H1 (cell line): ENCODE results near the gene KCNG3. TPM values are rescaled to one million over a fixed set of nuclear protein-coding genes. Genes with fewer than 3 reads are reported as not detected.

Experiments used
- CTCF ChIA-PET: fragments of 300-600 bp; sonication (Branson Sonifier 250); formaldehyde crosslinking; loops from one replicate; lab custom pipeline; 2021; ENCODE audit not compliant: partially characterized antibody; lab: Charles Lee
- POLR2A ChIA-PET: fragments of 300-600 bp; sonication (Branson Sonifier 250); formaldehyde crosslinking; loops from one replicate; lab custom pipeline; 2021; ENCODE audit warnings: inconsistent platforms; ENCODE audit not compliant: partially characterized antibody; lab: Charles Lee
- DNase-seq, 2 experiments: peaks; one replicate each; pipeline versions ENCODE4 v3.0.0 to v3.0.0-alpha.2; 2010 to 2022; ENCODE audit warnings: low spot score in 2 of 2, low read depth in 1 of 2, mixed read lengths in 1 of 2
- FAIRE-seq: peaks from 2 replicates; lab custom pipeline; 2011; peaks lifted over from hg19 to GRCh38; lab: Jason Lieb, UNC
- H2AFZ ChIP-seq: 2 replicates; pipeline ENCODE4 v1.8.1; 2012; ENCODE audit warnings: low read length, inconsistent platforms
- H2AK5ac ChIP-seq: 2 replicates; pipeline ENCODE4 v1.6.1; 2013; ENCODE audit warnings: low read depth, low read length
- H2BK120ac ChIP-seq: replicated peaks from 2 replicates; pipeline ENCODE3; 2013; ENCODE audit warnings: low read depth, low read length, inconsistent platforms
- H2BK12ac ChIP-seq: 2 replicates; pipeline ENCODE4 v1.6.1; 2013; ENCODE audit warnings: low read depth, low read length
- H2BK15ac ChIP-seq: 2 replicates; pipeline ENCODE4 v1.6.1; 2013; ENCODE audit warnings: low read length
- H2BK20ac ChIP-seq: 2 replicates; pipeline ENCODE4 v1.6.1; 2013; ENCODE audit warnings: low read length
- H2BK5ac ChIP-seq: 2 replicates; pipeline ENCODE4 v1.6.1; 2013; ENCODE audit warnings: low read depth, low read length
- H3K14ac ChIP-seq: 2 replicates; pipeline ENCODE4 v1.6.1; 2013; ENCODE audit warnings: inconsistent platforms; ENCODE audit not compliant: insufficient read length
- H3K18ac ChIP-seq: 2 replicates; pipeline ENCODE4 v1.6.1; 2013; ENCODE audit warnings: low read length; ENCODE audit errors: extremely low read depth
- H3K23ac ChIP-seq: 2 replicates; pipeline ENCODE4 v1.6.1; 2013; ENCODE audit warnings: inconsistent platforms; ENCODE audit not compliant: insufficient read length
- H3K23me2 ChIP-seq: 2 replicates; pipeline ENCODE4 v1.6.1; 2013; ENCODE audit warnings: low read depth, low read length
- H3K27ac ChIP-seq: 2 replicates; pipeline ENCODE4 v1.6.1; 2011; ENCODE audit warnings: low read depth, low read length, inconsistent platforms
- H3K27me3 ChIP-seq, 4 experiments: replicated peaks in 1 of 4; 1 replicate in 1 of 4; 2 replicates in 3 of 4; pipeline versions ENCODE4 v1.6.1 to v1.8.1; 2011 to 2013; ENCODE audit warnings: low read length in 3 of 4, mild to moderate bottlenecking in 3 of 4, inconsistent platforms in 2 of 4, mixed read lengths in 2 of 4, moderate library complexity in 1 of 4; ENCODE audit not compliant: control insufficient read depth in 3 of 4, insufficient read depth in 3 of 4; ENCODE audit errors: extremely low read depth in 1 of 4
- H3K36me3 ChIP-seq, 4 experiments: 2 replicates each; pipeline versions ENCODE4 v1.6.1 to v1.8.1; 2011 to 2013; ENCODE audit warnings: mild to moderate bottlenecking in 4 of 4, low read length in 3 of 4, moderate library complexity in 2 of 4, control low read depth in 1 of 4, inconsistent platforms in 1 of 4; ENCODE audit not compliant: insufficient read depth in 4 of 4, control insufficient read depth in 2 of 4
- H3K4ac ChIP-seq: replicated peaks from 2 replicates; pipeline ENCODE3; 2013; ENCODE audit warnings: low read length, low read depth, mixed read lengths, inconsistent platforms; ENCODE audit not compliant: insufficient read length
- H3K4me1 ChIP-seq, 4 experiments: replicated peaks in 1 of 4; 1 replicate in 1 of 4; 2 replicates in 3 of 4; pipeline versions ENCODE4 v1.6.1 to v1.8.1; 2011 to 2013; ENCODE audit warnings: low read length in 3 of 4, inconsistent platforms in 2 of 4, mixed read lengths in 1 of 4; ENCODE audit not compliant: insufficient read depth in 4 of 4, control insufficient read depth in 3 of 4
- H3K4me2 ChIP-seq, 2 experiments: 2 replicates each; pipeline versions ENCODE4 v1.6.1 to v1.8.1; 2011 to 2013; ENCODE audit warnings: low read depth in 2 of 2, low read length in 2 of 2, control low read depth in 1 of 2, inconsistent platforms in 1 of 2, mild to moderate bottlenecking in 1 of 2; ENCODE audit not compliant: insufficient read depth in 1 of 2
- H3K4me3 ChIP-seq, 4 experiments: fragments of 200-600, 300-600 bp in 1 of 4; sonication (generic), shearing (Covaris generic), sonication (Bioruptor Twin) in 1 of 4; 2 replicates each; pipeline versions ENCODE4 v1.5.1 to v1.8.1; 2011 to 2016; ENCODE audit warnings: low read length in 4 of 4, low read depth in 3 of 4, control low read depth in 2 of 4, inconsistent platforms in 2 of 4, mild to moderate bottlenecking in 2 of 4, mixed read lengths in 1 of 4, moderate library complexity in 1 of 4; ENCODE audit not compliant: insufficient read depth in 2 of 4; ENCODE audit errors: extremely low read depth in 1 of 4
- H3K56ac ChIP-seq: replicated peaks from 2 replicates; pipeline ENCODE3; 2013; ENCODE audit warnings: low read depth, mild to moderate bottlenecking, mixed read lengths, low read length, inconsistent platforms; ENCODE audit not compliant: insufficient read length
- H3K79me1 ChIP-seq: 2 replicates; pipeline ENCODE4 v1.6.1; 2013; ENCODE audit warnings: low read depth, low read length, control low read depth
- H3K79me2 ChIP-seq, 2 experiments: 2 replicates each; pipeline versions ENCODE4 v1.6.1 to v1.8.1; 2012 to 2013; ENCODE audit warnings: low read length in 2 of 2, mild to moderate bottlenecking in 2 of 2, inconsistent platforms in 1 of 2; ENCODE audit not compliant: insufficient read depth in 2 of 2, control insufficient read depth in 1 of 2
- H3K9ac ChIP-seq, 4 experiments: replicated peaks in 1 of 4; 1 replicate in 1 of 4; 2 replicates in 3 of 4; pipeline versions ENCODE4 v1.6.1 to v1.8.1; 2011 to 2013; ENCODE audit warnings: low read depth in 3 of 4, low read length in 3 of 4, control low read depth in 2 of 4, mild to moderate bottlenecking in 2 of 4, moderate library complexity in 2 of 4, inconsistent platforms in 1 of 4; ENCODE audit errors: extremely low read depth in 1 of 4
- H3K9me3 ChIP-seq, 2 experiments: 2 replicates each; pipeline versions ENCODE4 v1.6.1 to v1.8.1; 2012 to 2013; ENCODE audit warnings: mild to moderate bottlenecking in 2 of 2, moderate library complexity in 2 of 2, control low read depth in 1 of 2, inconsistent platforms in 1 of 2, low read depth in 1 of 2, low read length in 1 of 2, mixed read lengths in 1 of 2; ENCODE audit not compliant: insufficient read depth in 2 of 2
- H4K20me1 ChIP-seq, 2 experiments: replicated peaks in 1 of 2; 2 replicates each; pipeline versions ENCODE3 to v1.8.1; 2011 to 2013; ENCODE audit warnings: inconsistent platforms in 2 of 2, low read length in 2 of 2, mild to moderate bottlenecking in 1 of 2; ENCODE audit not compliant: insufficient read depth in 2 of 2, control insufficient read depth in 1 of 2
- H4K5ac ChIP-seq: 2 replicates; pipeline ENCODE4 v1.6.1; 2013; ENCODE audit warnings: low read length, low read depth, mixed read lengths, inconsistent platforms; ENCODE audit not compliant: insufficient read length
- H4K8ac ChIP-seq: 2 replicates; pipeline ENCODE4 v1.8.0; 2013; ENCODE audit warnings: mild to moderate bottlenecking, moderate library complexity, low read length, inconsistent platforms; ENCODE audit not compliant: insufficient read depth; ENCODE audit errors: extremely low read depth
- H4K91ac ChIP-seq: replicated peaks from 2 replicates; pipeline ENCODE3; 2013; ENCODE audit warnings: low read length, mixed read lengths, inconsistent platforms; ENCODE audit not compliant: insufficient read length
- CBX5 ChIP-seq: fragments of 300-800, 300-1000 bp; sonication (generic); IDR thresholded peaks from 2 replicates; pipeline ENCODE4 v1.7.1; 2016; ENCODE audit warnings: antibody characterized with exemption, low read length, low read depth
- CHD1 ChIP-seq: IDR thresholded peaks from 2 replicates; pipeline ENCODE4 v1.6.1; 2012; ENCODE audit warnings: low read depth, low read length, improper control_type of control experiment
- CHD2 ChIP-seq: IDR thresholded peaks from 2 replicates; pipeline ENCODE4 v1.6.1; 2012; ENCODE audit warnings: low read length, improper control_type of control experiment
- E2F6 ChIP-seq: IDR thresholded peaks from 2 replicates; pipeline ENCODE4 v1.6.1; 2012; ENCODE audit warnings: inconsistent platforms
- EZH2 ChIP-seq: fragments of 200-600 bp; sonication (generic); IDR thresholded peaks from 2 replicates; pipeline ENCODE4 v1.7.1; 2012; ENCODE audit warnings: low read depth, mild to moderate bottlenecking, moderate library complexity, low read length, inconsistent platforms; ENCODE audit not compliant: severe bottlenecking
- GABPA ChIP-seq: IDR thresholded peaks from 2 replicates; pipeline ENCODE4 v1.6.1; 2011; ENCODE audit warnings: mild to moderate bottlenecking, low read length, moderate library complexity, borderline replicate concordance; ENCODE audit not compliant: insufficient read depth
- NRF1 ChIP-seq: IDR thresholded peaks from 2 replicates; pipeline ENCODE4 v1.6.1; 2011; ENCODE audit warnings: mild to moderate bottlenecking, low read depth, low read length, improper control_type of control experiment
- WGBS, 2 experiments: shearing (Covaris generic) in 1 of 2; methylation state at CpG; one replicate each; pipeline versions ENCODE4 v1.1.6 to v1.1.7; 2013 to 2015; ENCODE audit warnings: low lambda C conversion rate in 2 of 2, mixed read lengths in 2 of 2, inconsistent platforms in 1 of 2, low coverage in 1 of 2, missing lambda C conversion rate in 1 of 2; ENCODE audit not compliant: insufficient replicate concordance in 2 of 2, insufficient coverage in 1 of 2, insufficient read length in 1 of 2; ENCODE audit errors: extremely low coverage in 1 of 2, missing lambda C conversion rate in 1 of 2; 5-methylcytosine and 5-hydroxymethylcytosine counted together
- long read RNA-seq, 2 experiments: library from RNA in 1 of 2; library from capped mRNA in 1 of 2; stranded (forward); transcript quantifications; one replicate each; pipeline ENCODE4 v2.0.0, GENCODE V29; 2021; ENCODE audit warnings: inconsistent platforms in 1 of 2
- polyA minus RNA-seq, 3 experiments: library from RNA; depleted of rRNA, polyadenylated mRNA; stranded (reverse); fragments of >200 nt; gene quantifications; 1 replicate in 2 of 3; 2 replicates in 1 of 3; pipeline ENCODE4 v1.2.3, GENCODE V29; 2011
- polyA plus RNA-seq, 7 experiments: library from polyadenylated mRNA; depleted of rRNA in 3 of 7; stranded (reverse) in 5 of 7; unstranded in 2 of 7; fragments of >200 nt in 5 of 7; fragments of 200-250 nt in 2 of 7; gene quantifications; 1 replicate in 5 of 7; 2 replicates in 1 of 7; 4 replicates in 1 of 7; pipeline versions ENCODE4 v1.2.1 to v1.2.3, GENCODE V29; 2011 to 2013; ENCODE audit warnings: missing spikeins in 2 of 7, mixed read lengths in 2 of 7
- total RNA-seq: library from RNA; stranded (reverse); fragmentation: NEBNext Ultra II Directional; extraction: Animal tissue kit (Norgen Biotek cat#: 25700); gene quantifications from 2 replicates; pipeline ENCODE4 v1.2.1, GENCODE V29; 2021

Gene KCNG3
- 21.3 and 22.3 TPM in 2 replicates for total RNA-seq
- 7.8 and 8.1 TPM in 2 replicates for polyA plus RNA-seq (2011; rRNA removed)
- polyA plus RNA-seq (2011; cell fraction: cytosol; rRNA removed) = 9.0 TPM
- polyA plus RNA-seq (2011; cell fraction: nucleus; rRNA removed) = 8.7 TPM
- 3.8 to 5.6 TPM (median 4.6 TPM) in 4 replicates for polyA plus RNA-seq (2012, experiment 1 of 2)
- 0.76 TPM for polyA plus RNA-seq (2012, experiment 2 of 2)
- 3.3 TPM for polyA plus RNA-seq (2013, experiment 1 of 2)
- 3.3 TPM for polyA plus RNA-seq (2013, experiment 2 of 2)
- polyA minus RNA-seq (2011; rRNA and poly(A)+ RNA removed) = 27.2 and 35.7 TPM in 2 replicates
- 33.7 TPM for polyA minus RNA-seq (2011; cell fraction: cytosol; rRNA and poly(A)+ RNA removed)
- polyA minus RNA-seq (2011; cell fraction: nucleus; rRNA and poly(A)+ RNA removed) = 59.9 TPM
- long read RNA-seq, experiment 1, partial matches to known transcripts = 0 of 11 reads
- long read RNA-seq, experiment 1, other reads (novel, unspliced or antisense) = 7 of 11 reads
- long read RNA-seq, experiment 2, partial matches to known transcripts = 0 of 8 reads
- long read RNA-seq, experiment 2, other reads (novel, unspliced or antisense) = 8 of 8 reads

GRCh38 chr2:42493468-42494354 is at the start of gene KCNG3:
TSS of gene KCNG3 (minus strand) at chr2:42493982. CDS start at chr2:42493501, 481 bp downstream.
- H3K9me3 ChIP-seq = no peaks in the 10 kb centered on the region
- no peak within 1 kb of the TSS for H2AFZ ChIP-seq
- no peaks in the 10 kb centered on the region; a peak in 1 of 7 replicates for H3K27me3 ChIP-seq
- no peak for FAIRE-seq
- peak within 1 kb of the TSS; percentile 22 to 92 (median 76) for H3K9ac ChIP-seq
- WGBS, 2 experiments = 1% methylated on average over 56 of the region's 123 CpGs; no CpG with 5 or more reads in 1 of the 2 experiments
- peak within 1 kb of the TSS; percentile 71 for H3K4ac ChIP-seq
- POLR2A ChIA-PET = interaction anchor here (0.6 to 1.8 kb wide), 10 partner anchors 8 to 133 kb away, joined by 3 to 8 read pairs (median 3); partner anchors contain the start of gene COX7A2L
- peaks cover 37 to 57% of the 10 kb centered on the region in 2 experiments for H3K79me2 ChIP-seq
- peak within 1 kb of the TSS; percentile 34; the same call in 1 of the 2 replicates for H3K27ac ChIP-seq
- no peak within 1 kb of the TSS for H2BK20ac ChIP-seq
- H4K91ac ChIP-seq = peak within 1 kb of the TSS; percentile 87
- H2BK15ac ChIP-seq = peak within 1 kb of the TSS; percentile 29; the same call in 1 of the 2 replicates
- H2BK120ac ChIP-seq = no peak within 1 kb of the TSS
- H3K4me1 ChIP-seq = peaks cover 5 to 9% (median 6%) of the 10 kb centered on the region in 4 experiments; a peak in 6 of 7 replicates
- DNase-seq = peak in 1 of 2 experiments; percentile 88
- peak within 1 kb of the TSS; percentile 87 for H4K5ac ChIP-seq
- CTCF ChIA-PET = interaction anchor here (0.6 to 1.2 kb wide), 3 partner anchors 136 to 281 kb away, joined by 3 to 4 read pairs (median 3); no protein-coding TSS in a partner anchor
- H3K18ac ChIP-seq = peak within 1 kb of the TSS; percentile 89
- H2BK5ac ChIP-seq = peak within 1 kb of the TSS; percentile 92
- peak within 1 kb of the TSS; percentile 71 to 93 for H3K4me2 ChIP-seq
- peaks cover 0 to 35% (median 0%) of the 10 kb centered on the region in 4 experiments; a peak in 2 of 8 replicates for H3K36me3 ChIP-seq
- peak within 1 kb of the TSS; percentile 91 for H2BK12ac ChIP-seq
- H3K23me2 ChIP-seq = peaks cover 32% of the 10 kb centered on the region
- H3K56ac ChIP-seq = peak within 1 kb of the TSS; percentile 84
- H3K14ac ChIP-seq = no peak within 1 kb of the TSS
- H3K79me1 ChIP-seq = peaks cover 6% of the 10 kb centered on the region
- peak within 1 kb of the TSS; percentile 88 for H4K8ac ChIP-seq
- H3K23ac ChIP-seq = no peak within 1 kb of the TSS
- peak within 1 kb of the TSS; percentile 67 to 93 (median 79) for H3K4me3 ChIP-seq
- no peak within 1 kb of the TSS for H2AK5ac ChIP-seq
- H4K20me1 ChIP-seq = peaks cover 16 to 23% of the 10 kb centered on the region in 2 experiments
- TF ChIP-seq GABPA = no peak
- no peak for TF ChIP-seq CBX5
- no peak for TF ChIP-seq CHD1
- TF ChIP-seq E2F6 = no peak
- no peak for TF ChIP-seq EZH2
- no peak for TF ChIP-seq CHD2
- no peak for TF ChIP-seq NRF1
